Stomach (tissue), 4 donors: ENCODE results near the gene LGALS1.

Experiments used
- CTCF ChIP-seq, 7 experiments: fragments of 450-650 bp in 4 of 7; fragments of 200-600 bp in 3 of 7; sonication (generic) in 3 of 7; IDR thresholded peaks; one replicate each; pipeline ENCODE4 v1.5.1; 2016 to 2019; ENCODE audit warnings: antibody characterized with exemption in 7 of 7, control low read depth in 2 of 7, mild to moderate bottlenecking in 1 of 7
- EP300 ChIP-seq: sonication (generic); formaldehyde crosslinking; IDR thresholded peaks from one replicate; pipeline ENCODE4 v1.6.1; 2017; ENCODE audit warnings: antibody characterized with exemption

GRCh38 chr22:37639771-37640590, 35.5 kb upstream of the LGALS1 start:
- no peak for TF ChIP-seq EP300
- TF ChIP-seq CTCF (IDR thresholded peaks at IDR 0.05), result no peak
